Stimulated activated CD8-positive, alpha-beta memory T cell treated with anti-CD3 and anti-CD28 coated beads, Interleukin-4, amount 100 ng/mL, for 1 hour (primary cell): ENCODE results near the gene SLC25A13.
"Not testable (repeated sequence)": the region's sequence is repeated elsewhere in the genome, so short reads cannot be mapped to it uniquely, and the experiment has no call there.

ENCODE experiments used
- DNase-seq, 2 donors: peaks; one replicate each; pipeline ENCODE4 v3.0.0-alpha.2; 2020; ENCODE audit warnings: low read depth in 2 of 2, low spot score in 1 of 2

The SLC25A13 gene

DNA sequence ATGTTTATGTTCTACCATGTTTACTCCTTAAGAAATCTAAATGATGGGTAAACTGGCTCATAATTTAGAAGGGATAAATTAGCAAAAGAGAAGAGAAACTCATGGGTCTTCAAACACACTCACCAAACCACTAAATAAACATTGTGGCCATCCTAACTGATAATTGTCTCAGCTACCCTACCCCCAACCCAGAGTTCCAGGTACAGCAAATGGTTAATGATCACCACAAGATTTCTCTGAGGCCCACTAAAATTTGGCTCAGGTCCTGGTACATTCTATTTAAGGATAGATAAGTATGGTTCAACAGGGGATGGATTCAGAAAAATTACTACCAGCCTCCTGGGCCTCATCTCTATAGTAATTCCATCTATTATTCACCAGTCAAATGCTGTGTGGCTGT is 21.4 kb downstream of the SLC25A13 start:
- DNase-seq: no peak

DNA sequence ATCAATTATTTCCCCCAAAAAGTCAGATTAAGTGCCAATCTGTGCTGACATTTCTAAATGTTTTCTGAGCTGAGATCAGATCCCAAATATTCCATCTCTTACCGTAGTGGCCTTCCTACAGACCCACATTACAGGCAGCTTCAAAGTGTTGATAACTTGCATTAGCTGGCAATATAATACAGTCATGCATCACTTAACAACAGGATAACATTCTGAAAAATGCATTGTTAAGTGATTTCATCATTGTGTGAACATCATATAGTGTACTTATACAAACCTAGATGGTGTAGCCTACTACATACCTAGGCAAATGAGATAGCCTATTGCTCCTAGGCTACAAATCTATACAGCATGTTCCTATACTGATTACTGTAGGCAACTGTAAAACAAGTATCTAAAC is 22.4 kb downstream of the SLC25A13 start:
- DNase-seq: no peak

DNA sequence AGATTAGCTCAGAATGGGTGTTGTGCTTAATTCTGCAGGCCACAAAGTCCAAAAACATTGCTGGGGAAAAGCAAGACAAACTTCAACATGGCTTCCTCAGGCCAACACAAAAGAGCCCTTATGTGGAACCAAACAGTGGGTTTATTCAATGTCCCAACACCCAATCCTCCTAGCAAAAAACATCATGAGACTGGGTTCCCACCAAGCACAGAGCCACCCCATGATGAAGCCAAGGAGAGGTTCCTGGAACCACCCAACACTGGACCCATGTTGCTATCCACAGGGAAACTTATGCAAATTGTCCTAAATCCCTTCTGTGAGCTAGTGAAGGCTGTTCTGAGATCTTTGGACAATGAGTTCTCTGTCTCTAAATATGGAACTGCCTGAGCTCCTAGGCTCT is 24.0 kb downstream of the SLC25A13 start:
- no peak for DNase-seq

DNA sequence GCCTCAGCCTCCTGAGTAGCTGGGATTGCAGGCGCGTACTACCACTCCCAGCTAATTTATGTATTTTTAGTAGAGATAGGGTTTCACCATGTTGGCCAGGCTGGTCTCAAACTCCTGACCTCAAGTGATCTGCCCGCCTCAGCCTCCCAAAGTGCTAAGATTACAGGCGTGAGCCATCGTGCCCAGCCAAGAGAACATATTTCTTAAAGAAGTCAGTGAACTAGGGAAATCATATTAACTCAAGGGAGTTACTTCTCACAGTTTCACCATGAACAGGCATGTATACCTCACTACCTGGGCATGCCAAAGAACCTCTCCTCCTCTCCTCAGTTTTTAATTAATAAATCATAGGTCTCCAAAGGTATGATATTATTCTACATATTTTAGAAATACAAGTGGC is 24.5 kb downstream of the SLC25A13 start:
- not testable (repeated sequence) for DNase-seq

DNA sequence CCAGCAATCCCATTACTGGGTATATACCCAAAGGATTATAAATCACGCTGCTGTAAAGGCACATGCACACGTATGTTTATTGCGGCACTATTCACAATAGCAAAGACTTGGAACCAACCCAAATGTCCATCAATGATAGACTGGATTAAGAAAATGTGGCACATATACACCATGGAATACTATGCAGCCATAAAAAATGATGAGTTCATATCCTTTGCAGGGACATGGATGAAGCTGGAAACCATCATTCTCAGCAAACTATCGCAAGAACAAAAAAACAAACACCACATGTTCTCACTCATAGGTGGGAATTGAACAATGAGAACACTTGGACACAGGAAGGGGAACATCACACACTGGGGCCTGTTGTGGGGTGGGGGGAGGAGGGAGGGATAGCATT is 28.0 kb downstream of the SLC25A13 start:
- DNase-seq: not testable (repeated sequence)

DNA sequence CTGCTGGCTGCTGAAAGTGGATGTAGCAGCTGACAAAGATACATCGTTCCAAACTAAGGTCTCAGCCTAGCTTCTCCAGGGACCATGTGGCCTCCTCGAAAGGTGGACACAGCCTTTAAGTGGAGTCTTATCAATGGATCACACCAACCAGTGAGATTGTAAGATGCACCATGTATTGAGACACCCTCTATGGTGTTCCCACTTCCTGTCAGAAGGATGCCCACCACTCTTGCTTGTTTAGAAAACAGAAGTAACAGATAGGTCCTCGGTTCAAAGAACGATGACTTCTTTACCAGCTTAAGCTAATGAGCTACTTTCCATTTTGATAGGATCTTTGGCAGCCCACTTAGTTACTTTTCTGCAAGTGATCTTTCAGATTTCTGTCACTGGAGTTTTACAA is 34.3 kb downstream of the SLC25A13 start:
- no peak for DNase-seq

DNA sequence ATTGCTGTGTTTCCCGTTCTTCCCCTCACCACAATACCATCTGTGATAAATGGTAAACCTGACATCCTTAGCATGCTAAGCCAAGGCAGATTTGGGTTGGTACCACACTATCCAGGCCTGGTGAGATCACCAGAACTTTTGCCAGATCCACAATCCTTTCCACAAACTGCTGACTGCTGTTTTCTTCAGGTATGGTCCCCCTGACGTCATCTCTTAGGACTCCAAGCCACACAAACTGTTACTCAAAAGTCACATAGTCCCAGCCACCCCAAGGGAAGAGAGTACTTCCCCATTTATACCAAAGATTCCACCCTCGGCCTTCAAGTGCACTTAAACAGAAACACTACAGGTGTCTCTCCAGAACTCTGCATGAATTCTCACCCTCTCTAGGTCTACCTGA is 34.8 kb downstream of the SLC25A13 start:
- DNase-seq: no peak

DNA sequence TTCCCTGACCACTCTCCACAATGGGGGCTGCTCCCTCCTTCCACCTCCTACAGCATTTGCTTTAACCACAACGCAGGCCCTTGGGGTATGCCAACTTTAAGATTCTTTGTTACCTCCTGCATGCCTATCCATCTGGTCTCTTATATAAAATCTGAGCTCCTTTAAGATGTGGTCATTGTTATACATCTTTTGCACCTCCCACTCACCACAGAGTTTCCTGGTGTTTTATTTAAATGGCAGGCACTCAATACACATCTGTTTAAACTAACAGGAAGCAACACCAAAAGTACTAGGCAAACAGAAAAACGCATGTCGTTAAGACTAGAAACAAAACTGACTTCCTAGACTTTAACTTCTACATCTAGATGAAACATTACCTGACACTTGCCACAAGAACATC is 36.3 kb downstream of the SLC25A13 start:
- no peak for DNase-seq

DNA sequence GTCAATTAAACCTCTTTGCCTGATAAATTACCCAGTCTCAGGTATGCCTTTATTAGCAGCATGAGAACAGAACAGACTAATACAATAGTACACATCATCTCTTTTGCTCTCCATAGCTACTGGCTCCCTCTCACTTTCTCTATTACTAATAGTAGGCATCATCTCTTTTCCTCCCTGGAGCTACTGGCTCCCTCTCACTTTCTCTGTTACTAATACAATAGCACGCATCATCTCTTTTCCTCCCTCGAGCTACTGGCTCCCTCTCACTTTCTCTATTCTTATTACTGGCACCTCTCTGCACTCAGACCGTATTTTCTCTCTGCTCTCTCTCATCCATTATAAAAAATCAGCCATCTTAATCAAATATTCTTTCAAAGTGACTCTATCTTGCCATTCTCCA is 37.1 kb downstream of the SLC25A13 start:
- DNase-seq: no peak

DNA sequence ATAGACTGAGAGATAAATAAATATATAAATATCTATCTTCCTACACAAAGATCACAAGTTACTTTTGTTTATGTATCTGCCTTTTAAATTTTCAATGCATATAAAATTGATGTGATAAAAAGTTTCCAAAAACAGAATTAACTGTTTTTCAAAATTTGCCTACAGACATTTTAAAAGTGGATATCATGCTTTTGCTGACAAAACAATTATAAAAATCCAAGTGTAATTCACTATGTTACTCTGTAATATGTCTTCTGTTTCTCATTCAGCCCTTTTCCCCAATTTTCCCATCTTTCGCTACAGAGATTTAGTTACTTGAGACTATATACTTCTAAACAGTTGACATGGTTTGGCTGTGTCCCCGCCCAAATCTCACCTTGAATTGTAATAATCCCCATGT is 37.7 kb downstream of the SLC25A13 start:
- DNase-seq: no peak

DNA sequence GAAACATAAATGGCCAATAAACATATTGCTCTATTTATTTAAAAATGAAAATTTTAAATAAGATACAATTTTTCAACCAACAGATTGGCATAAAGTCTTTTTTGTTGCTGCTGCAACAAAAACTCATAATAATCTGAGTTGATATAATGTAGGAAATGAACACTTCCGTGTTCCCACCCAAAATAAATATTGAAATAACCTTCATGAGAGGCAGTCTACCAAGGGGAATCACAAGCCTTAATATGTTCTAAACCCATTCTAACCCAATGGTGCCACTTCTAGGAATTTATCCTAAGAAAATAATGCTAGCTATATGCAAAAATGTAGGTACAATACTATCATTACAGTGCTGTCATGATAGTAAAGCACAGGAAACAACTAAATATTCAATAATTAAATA is 39.1 kb downstream of the SLC25A13 start:
- no peak for DNase-seq

DNA sequence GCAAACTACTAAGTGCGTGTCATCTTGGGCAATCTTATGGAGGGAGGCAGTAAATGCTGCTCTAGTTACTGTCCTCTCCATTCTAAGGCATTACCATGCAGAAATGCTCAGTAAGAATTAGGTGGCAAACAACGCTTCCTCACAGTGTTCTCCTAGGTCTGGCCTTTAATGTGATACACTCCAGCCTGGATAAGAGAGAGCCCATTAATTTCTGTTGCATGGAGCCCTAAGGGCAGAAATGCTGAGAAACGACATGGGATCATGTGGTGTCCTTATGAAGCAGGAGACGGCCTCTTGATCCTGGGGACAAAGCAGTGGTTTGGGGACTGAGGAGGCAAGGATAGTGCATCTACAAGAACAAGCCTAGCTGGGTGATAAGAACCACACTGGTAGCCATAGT is 44.0 kb downstream of the SLC25A13 start:
- no peak for DNase-seq

DNA sequence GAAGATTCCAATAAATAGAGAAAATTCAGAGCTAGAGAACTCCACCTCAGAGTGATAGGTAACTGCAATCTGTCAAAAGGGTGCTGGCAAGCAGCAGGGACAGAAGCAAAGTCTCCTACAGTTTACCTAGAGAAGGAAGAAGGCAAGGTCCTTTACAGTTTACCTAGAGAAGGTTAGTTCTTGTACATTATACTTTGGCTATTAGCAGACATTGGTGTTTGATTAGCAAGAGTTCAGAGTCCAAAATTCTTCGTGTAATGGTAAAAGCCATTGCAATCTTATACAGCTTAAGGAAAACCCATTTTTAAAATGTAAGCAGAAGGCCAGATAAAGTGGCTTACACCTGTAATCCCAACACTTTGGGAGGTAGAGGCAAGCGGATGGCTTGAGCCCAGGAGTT is 45.9 kb downstream of the SLC25A13 start:
- no peak for DNase-seq

DNA sequence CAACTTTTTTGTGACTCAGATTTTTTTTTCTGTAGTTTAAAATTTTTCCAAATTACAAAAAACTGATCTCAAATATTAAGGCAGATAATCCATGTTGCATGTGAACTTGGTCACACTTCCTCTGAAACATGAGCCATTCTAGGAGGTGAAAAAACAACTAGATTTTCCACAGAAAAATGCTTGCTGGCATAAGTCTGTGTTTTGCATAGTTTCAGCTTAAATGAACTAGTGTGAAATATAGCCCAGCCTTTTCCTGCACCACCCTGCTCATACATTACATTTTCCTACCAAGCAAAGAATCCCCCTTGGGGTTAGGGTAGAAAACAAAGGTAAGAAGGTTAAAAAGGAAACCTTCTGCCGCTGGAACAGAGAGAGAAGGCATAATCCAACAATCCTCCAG is 48.2 kb downstream of the SLC25A13 start:
- no peak for DNase-seq

DNA sequence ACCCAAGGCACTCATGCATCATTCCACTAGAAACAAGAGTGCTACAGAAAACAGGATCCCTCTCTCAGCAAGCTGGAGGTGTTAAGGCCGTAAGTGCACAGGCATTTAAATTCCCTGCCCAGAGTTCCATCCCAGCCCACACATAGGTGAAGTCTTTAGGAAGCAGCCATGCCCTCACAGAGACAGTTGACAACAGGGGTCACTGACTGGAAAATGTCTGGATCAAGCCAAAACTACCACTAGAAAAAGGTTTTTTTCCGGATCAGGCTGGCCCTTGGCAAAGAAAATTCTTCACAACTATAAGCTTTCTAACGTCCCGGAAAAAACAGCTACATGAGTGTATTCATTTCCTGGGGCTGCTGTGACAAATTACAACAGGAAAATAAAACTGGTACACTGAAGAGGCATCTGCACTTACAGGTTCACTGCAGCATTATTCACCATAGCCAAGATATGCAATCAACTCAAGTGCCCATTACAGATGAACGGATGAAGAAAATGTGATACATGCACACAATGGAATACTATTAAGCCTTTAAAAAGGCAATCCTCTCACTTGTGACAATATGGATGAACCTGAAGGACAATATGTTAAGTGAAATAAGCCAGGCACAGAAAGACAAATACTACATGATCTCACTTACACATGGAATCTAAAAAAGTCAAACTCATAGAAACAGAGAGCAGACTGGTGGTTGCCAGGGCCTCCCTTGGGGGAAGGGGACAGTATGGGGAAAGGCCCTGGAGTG is 52.5 kb downstream of the SLC25A13 start:
- no peak for DNase-seq

DNA sequence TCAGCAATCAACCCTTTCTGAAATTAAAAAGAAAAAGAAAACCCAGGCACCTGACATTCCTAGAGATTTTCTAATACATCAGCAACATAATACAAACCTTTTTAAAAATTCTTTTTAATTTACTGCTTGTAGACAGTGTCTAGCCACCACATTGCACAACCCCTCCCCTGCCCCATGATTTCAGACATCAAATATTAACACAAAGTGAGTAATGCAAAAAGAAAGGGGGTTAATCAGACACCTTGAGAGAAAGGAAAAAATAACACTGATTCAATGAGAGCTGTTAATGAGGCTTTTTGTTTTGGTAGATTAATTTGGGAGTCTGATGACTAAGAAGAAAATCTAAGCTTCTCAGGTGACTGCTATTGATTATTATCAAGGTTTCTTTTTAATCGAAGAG is 55.3 kb downstream of the SLC25A13 start:
- no peak for DNase-seq

DNA sequence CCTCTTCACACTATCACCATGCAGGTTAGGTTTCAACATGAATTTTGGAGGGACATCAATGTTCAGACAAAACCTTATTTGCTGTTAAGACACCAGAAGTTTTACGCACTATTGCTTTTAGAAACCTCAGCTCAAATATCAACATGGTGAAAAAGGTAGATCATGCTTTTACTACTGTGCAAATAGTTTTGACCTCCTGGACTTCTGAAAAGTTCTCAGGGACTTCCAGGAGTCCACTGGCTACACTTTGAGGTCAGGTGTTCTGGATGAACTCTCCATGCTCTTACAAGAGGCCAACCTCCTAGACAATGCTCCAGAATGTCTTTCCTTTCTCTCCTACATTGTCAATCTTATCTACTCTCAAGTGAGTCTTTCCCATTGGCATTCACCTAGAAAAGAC is 55.9 kb downstream of the SLC25A13 start:
- DNase-seq: no peak

DNA sequence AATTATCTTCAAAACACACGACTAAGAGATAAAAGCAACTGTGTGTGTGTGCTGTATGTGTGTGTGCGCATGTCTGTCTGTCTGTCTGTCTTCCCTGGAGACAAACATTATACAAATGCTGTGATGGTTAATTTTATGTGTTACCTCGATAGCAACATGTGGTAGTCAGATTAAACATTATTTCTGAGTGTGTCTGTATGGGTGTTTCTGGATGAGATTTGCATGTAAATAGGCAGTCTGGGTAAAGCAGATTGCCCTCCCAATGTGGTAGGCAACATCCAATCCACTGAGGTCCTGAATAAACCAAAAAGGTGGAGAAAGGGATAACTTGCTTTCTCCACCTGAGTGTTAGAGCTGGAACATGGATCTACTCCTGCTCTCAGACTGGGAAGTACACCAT is 67.9 kb downstream of the SLC25A13 start:
- DNase-seq: no peak

DNA sequence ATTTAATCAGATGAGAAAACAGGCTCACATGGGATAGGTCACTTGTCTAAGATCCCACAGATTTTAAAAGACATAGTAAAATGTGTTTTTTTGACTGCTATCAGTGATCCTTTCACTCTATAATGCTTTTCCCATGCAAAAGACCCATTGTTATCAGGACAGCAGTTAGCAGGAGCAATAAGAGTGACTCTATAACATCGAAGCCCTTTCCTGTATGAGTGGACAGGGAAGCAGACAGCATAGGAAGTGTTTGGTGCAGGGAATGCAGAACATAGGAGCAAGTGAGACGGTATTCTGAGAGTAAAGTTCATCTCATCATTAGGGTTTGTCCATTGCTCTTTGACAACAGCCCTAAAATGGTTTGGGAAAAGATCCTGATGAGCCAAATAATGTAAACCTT is 68.5 kb downstream of the SLC25A13 start:
- no peak for DNase-seq

DNA sequence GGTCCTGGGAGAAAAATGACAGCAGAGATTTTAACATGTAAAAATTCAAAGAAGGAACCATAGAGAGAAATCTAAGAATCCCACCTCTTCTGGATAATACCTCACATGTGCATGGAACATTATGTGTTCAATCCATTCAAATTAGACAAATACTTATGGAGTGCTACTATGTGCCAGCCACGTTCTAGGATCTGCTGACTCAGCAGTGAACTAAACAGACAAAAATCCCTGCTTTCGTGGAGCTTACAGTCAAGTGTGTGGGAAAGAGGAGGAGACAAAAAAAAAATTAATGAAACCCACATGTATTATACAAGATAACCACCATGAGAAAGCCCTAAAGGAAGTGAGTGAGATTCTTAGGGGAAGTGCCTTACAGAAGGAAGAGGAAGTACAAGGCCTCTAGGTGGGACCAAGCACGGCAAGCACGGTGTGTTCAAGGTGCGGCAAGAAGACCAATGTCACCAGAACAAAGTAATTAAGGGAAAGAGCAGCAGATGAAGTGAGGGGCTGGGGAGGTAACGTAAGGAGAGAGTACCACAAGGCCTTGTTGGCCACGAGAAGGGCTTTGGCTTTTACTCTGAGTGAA is 71.0 kb downstream of the SLC25A13 start:
- DNase-seq: no peak

DNA sequence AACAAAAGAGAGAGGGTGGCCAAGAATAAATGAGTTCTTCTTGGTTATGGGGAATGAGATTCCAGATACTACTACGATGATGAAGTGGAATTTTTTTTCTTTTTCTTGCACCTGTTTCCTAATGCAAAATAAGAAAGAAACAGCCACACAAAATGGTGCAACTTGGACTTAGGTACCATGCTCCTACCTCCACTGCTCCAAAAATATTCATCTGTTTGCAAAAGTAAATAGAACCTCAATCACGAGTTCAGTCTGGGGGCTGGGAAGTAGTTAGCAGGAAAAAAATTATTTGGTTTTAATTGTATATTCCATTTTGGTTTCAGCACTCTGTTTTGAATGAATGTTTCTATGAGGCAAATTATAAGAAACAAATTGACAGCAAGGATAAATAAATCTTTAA is 73.5 kb downstream of the SLC25A13 start:
- DNase-seq: no peak

DNA sequence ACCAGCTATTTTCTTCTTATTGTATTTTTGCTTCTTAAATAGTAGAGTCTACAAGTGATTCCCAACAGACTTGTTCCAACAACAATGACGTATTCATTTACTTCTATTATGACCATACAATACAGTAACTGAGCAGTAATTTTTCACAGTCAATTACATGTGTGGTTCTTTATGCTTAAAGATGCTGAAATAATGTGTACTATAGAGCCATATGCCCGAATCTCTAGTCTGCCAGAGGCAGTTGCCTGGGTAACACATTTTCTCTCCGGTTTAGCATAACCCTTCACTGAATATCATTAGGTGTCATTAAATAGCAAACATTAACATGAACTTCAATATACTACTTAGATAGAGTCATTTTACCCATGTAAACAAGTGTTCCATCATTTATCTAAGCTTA is 75.0 kb downstream of the SLC25A13 start:
- DNase-seq: no peak

DNA sequence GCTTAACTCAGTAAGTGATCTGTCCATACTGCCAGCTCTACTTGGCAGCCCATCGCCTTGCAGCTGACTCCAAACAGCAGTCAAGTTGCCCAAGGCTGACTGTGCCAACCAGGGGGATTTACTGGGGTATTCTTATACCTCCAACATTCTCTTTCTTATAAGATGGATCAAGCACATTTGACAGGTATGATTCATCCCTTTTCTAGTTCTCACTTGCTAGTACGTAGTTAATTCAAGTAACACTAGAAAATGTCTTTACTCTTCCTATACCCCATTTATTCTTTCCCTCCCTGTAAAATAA is 77.0 kb downstream of the SLC25A13 start:
- no peak for DNase-seq
